GM19397 (cell line): ENCODE results near the gene THSD4.

Source experiments
- ATAC-seq: cut with Tn5 transposase; IDR thresholded peaks from one replicate; pipeline ENCODE4 v1.9.1; 2021; ENCODE audit warnings: mild to moderate bottlenecking, moderate library complexity; ENCODE audit not compliant: unreplicated experiment

The THSD4 gene

DNA sequence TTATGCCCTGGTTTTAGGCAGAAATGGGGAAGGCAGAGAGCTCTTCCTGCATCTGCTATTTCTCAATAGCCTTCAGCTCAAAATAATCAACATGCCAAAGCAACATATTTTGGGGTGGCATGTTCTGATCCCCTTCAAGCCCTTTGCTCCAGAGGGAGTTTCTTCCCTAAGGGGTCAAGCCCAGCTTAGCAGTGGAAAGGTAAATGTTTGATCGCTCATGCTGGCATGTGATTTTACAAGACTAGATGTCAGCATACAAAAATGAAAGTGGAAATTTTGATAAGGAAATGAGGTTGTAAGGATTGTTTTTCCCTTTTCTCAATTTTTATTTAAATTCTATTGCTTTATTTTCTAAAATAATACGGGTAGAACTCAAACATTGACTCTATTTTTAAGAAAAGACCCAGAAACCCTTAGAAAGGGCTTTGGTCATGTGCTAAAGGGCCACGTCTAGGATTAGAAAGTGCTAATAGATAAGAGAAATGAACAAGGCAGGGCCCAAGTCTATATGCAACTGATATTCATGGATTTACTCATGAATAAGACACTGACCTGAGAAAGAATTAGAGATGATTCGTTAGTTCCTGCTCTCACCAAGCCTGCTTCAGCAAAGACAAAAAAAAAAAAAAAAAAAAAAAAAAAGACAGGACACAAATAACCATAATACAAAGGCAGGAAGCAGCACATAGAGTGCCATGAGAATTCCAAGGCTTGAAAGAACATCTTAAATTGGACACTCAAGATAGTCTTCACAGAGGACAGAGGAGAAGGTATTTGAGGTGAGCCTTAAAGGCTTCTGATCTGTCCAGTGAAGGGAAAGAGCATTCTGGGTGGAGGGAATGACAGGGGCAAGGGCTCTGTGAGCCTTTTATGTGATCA lies 640.1 kb downstream of the THSD4 start:
- no peak for ATAC-seq

DNA sequence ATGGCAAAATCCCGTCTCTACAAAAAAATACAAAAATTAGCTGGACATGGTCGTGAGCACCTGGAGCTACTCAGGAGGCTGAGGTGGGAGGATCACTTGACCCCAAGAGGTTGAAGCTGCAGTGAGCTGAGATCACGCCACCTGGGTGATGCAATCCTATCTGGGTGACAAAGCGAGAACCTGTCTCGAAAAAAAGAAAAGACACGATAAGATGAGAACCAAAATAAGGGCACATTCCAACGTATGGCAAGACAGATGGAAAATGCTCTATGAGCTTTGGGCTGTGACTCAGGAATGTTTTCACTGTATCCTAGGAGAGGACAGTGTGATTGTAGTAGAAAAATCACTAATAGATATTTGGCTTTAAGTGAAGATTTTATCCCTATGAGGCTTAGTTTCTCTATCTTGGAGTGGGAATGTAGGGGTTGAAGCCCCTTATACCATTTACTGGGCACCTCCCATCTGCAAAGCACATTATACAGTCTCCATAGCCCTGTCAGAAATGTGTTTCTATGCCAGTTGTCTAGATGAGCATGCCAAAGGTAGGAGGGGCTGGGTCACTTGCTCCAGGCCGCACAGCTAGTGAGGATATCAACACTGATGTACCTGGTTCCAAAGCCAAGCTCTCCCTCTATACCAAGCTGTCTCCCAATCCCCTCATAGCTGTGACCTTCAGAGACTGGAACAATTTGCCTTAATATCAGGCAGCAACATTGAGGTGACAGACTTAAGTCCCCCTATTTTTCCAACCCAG lies 641.5 kb downstream of the THSD4 start:
- ATAC-seq, result no peak

DNA sequence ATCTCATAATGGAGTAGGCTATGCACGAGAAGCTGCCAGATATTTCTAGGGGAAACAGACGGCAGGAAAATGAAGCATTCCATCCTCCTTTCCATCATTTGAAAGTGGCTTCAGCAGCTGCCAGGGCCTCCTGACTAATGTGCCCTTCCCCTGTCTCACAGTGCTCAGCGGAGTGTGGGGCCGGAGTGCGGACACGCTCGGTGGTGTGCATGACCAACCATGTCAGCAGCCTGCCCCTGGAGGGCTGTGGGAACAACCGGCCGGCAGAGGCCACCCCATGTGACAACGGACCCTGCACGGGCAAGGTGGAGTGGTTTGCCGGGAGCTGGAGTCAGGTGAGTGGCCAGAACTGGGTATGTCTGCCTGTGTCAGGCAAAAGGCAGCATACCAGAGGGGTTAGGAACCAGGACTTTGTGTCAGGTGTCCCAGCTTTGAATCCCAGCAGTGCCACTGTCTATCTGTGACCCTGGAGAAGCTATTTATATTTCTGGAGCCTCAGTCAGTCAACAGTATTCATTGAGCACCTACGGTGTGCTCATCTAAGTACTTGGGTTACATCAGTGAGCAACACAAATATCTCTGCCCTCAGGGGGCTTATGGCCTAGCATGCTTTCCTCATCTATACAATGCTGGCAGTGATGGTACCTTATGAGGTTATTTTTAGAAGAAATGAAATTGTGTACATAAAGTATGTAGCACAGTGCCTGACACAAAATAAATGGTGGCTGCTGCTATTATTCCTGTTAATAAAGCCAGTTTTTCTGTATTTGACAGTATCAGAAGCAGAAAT lies 642.7 kb downstream of the THSD4 start:
- no peak for ATAC-seq

DNA sequence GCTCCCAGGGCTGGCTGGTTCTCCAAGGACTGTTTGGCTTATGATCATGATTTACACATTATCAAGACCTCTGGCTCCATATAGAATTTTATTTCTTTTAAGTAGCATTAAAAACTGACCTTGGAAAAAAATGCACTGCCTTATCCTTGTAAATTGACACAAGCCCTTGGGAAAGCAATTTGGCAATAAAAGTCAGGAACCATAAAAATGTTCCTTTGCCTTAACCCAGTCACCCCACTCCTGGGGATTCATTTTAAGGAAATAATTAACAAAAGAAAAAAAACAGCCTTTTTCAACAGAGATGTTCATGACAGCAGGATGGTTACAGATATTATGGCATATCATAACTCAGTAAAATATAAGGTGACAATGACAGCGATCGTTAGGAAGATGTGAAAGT lies 643.4 kb downstream of the THSD4 start:
- no peak for ATAC-seq

DNA sequence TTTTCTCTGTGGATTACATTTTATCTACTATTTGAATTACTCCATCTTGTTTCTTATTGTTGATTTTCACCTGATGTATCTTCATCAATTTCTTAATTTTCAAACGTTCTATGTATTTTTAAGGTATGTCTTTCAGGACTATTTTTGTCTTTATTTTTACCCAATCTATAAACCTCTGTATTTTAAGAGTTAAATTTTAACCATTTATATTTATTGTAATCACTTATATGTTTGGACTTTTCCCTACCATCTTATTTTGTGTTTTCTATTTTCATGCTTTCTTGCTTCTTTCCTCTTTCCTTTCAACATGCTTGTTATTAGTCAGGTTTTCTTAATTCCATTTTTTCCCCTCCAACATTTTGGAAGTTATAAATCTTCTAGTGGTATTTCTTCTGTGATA lies 645.6 kb downstream of the THSD4 start:
- no peak for ATAC-seq

DNA sequence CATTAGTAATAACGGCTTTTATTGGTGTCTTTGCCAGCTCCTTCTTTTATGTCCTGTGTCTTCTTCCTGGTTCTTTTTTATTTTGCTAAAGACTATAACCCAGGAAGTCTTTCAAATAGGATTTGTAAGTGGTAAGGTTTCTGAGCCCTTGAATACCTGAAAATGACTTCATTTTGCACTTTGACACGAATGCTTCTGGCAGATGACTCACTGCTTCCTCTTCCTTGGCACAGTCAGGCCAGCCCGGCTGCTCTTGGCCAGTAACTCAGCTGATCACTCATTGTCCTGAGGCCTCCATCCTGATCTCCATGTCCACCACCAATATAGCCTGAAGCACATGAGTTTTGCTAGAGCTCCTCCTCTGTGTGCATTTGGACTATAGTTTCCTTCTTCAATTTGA lies 646.4 kb downstream of the THSD4 start:
- no peak for ATAC-seq

DNA sequence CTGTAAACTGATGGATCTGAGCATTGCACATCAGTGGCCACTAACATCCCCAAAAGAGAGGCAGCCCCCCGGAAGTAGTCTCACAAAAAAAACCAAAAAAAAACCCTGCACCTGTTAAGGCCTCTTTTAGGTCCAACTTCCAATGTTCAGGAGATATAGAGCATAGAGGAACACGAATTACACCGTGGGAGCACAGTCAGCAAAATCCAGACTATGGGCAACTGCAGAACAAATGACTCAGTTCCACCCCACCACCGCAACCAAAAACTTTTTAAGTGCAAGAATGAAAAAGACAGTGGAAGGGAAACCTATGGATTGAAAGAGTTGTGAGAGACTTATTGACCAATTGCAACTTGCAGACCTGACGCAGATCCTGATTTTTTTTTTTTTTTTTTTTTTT lies 652.9 kb downstream of the THSD4 start:
- ATAC-seq, result no peak

DNA sequence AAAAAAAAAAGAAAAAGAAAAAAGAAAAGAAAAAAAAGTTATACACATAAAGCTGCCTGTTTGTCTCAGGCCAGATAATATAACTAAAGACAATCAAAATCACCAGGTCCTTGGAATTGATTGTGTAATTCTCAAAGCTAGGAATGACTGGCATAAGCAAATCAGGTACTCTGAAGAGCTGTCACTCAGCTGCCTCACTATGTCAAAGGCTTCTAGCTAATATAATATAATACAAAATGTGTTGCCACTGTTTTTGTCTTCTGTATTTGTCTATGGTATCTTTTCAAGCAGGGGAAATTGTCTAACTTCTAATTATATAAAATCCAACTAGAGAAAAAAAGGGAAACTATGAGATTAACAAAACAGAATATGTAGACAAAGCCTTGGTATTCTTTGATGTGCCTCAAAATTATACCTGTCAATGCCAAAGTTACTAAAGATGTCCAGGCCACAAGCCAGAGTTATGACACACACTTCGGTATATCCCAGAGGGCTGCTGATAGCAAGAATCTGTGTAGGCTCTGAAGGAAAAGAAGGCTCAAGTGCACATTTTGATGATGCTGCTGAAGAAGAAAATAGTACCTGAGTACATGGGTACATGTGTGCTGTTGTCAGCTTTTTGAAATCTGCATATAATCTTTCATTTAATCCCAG lies 658.1 kb downstream of the THSD4 start:
- ATAC-seq, result no peak

DNA sequence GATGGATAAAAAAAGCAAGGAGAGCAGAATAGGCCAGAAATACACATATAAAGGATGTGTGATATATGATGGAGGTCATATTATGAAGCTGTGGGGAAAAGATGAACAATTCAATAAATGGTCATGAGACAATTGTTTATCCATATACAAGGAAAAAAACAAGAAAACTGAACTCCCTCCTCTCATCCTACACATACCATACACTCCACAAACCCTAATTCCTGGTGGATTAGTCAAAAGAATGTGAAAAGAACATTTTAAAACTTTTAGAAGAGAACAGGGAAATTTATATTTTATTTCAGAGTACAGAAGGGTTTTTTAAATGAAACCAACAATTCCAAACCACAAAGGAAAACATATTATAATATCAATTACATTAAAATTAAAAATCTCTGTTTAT lies 660.6 kb downstream of the THSD4 start:
- no peak for ATAC-seq

DNA sequence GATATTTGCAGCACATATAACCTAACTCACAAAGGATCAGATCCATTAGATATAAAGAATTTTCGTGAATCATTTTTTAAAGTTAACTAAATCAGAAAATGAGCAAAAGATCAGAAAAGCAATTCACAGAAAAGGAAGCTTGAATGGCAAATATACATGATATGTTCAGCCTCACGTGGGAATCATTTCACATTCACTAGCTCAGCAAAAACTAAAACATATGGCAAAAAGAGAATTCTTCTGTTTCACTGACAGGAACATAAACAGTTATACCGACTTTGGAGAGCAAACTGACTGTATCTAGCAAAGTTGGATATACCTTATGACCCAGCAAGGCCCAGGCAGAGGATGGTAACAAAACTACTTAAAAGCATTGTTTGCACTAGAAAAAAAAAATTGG lies 661.0 kb downstream of the THSD4 start:
- no peak for ATAC-seq

DNA sequence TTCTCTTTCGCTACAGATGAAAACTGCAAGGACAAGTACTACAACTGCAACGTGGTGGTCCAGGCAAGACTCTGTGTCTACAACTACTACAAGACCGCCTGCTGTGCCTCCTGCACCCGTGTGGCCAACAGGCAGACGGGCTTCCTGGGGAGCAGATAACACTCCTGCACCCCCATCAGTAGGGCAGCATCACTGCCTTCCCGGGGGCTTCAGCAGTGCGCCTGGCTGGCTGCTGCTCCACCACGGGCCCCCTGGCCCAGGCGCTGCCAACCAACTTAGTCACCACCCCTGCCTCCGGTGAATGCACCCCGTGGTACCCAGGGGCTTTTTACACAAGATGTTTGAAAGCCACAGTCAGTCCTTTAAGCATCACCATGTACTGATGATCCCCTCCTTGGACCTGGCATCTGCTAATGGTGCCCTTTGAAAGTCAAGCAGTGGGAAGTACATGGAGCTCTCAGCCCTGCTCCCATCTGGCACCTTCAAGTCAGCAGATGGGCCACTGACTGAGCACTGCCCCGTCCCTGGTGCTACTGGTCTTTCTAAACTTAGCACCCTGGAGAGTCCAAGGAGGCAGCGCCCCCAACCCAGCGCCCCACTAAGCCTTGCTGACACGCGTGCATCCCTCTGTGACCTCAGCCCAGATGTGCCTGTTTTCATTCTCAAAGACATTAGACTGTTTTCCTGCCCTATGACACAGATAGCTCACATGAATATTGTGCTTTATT lies 662.1 kb downstream of the THSD4 start:
- ATAC-seq, result no peak

DNA sequence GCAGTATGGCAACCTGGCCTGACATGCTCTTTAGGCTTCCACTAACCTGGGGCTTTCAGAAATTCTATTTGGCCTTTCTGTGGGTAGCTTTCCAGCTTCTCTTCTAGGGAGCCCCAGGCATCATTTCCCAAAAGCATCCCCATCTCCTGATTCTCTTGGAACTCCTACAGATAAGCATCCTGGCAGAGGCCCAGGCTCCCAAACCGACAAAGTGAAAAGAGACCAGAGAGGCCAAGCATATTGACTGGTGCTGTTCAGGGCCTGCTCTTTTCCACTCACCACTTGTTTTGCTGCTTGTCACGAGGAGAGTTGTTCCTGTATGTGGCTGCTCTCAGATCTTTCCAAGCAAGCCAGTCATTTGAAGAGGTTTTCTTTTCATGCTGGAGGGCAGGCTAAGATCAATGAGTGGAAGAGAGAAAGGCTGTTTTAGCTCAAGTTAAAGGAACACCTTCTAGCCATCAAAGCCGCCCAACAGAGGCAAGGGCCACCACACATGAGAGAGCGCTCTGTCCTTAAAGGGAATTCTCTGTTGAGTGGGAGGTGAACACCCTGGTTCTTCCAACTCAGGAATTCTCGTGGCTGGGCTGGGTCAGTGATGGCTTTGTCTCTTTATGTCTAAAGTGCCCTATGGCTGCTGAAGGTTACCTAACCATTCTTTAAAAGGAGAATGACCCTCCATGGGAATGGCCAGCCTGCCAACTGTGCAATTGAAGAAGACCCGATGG lies 664.0 kb downstream of the THSD4 start:
- no peak for ATAC-seq

DNA sequence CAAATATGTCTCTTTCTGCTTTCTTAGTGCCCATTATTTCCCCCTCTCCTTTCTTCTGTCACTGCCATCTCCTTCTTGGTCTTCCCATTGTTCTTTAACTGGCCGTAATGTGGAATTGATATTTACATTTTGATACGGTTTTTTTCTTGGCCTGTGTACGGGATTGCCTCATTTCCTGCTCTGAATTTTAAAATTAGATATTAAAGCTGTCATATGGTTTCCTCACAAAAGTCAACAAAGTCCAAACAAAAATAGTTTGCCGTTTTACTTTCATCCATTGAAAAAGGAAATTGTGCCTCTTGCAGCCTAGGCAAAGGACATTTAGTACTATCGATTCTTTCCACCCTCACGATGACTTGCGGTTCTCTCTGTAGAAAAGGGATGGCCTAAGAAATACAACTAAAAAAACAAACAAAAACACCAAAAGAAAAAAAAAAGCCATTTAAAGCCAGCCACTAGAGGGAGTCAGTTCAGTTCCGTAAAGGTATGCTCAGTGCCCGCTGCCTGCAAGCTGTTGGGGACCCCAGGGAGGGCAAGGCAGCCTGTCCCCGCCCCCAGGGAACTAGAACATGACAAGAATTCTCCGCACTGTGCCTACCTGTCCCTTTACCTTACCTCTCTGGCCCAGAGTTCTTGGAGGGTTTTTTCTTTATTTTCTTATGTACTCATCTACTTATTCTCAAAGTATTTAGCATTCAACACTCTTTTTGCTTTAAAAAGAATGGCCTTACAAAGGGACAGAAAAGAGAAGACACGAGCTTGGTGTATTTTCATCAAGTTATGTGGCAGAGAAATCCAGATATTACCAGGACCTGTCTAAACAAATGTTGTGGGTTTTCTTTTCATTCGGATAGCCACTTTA lies 665.1 kb downstream of the THSD4 start:
- no peak for ATAC-seq

DNA sequence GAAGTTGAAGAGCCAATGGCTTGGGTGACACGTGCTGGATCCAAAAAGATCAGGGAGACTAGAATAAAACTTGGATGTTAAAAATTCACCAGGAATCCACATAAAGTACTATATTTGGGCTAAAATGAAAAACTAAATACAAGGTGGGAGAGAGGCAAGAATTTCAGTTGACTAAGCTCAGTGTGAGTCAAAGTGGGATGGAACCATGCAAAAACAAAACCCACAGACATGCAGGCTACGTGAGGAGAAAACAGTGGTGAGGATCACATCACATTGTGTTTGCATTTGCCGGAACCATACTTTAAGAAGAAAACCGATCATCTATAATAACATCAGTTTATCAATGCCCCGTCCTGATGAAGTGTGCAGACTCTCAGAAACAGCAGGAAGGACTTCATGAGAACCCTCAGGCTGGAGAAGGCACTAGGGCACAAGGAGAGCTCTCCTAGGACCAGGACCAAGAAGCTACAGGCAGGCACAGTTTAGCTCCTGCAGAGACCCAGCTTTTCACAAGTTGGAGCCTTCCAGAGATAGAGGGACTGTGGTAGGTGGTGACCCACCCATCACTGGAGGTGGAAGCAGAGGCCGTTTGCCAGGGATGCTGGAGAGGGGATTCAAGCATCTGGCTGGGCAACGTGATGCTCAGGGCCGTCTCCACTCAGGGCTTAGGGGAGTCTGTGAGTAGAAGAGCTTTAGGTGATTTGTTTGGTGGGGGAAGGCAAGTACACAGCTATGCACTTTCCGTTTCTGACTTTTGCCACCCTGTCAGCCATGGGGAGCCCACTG lies 666.1 kb downstream of the THSD4 start:
- ATAC-seq, result no peak

DNA sequence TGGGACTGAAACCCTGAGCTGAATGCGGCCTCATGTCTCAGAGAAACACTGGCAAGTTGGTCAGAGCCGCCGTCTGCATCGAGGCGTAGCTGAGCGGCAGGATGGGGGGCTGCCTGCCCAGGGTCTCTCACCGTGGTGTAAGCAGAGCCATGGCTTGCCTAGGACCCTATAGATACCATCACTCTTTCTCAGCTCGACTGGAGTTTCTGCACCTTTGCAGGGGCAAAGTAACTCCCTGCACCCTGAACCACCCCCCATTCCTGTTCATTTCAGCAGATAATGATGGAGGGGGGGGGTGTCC lies 666.6 kb downstream of the THSD4 start:
- no peak for ATAC-seq

DNA sequence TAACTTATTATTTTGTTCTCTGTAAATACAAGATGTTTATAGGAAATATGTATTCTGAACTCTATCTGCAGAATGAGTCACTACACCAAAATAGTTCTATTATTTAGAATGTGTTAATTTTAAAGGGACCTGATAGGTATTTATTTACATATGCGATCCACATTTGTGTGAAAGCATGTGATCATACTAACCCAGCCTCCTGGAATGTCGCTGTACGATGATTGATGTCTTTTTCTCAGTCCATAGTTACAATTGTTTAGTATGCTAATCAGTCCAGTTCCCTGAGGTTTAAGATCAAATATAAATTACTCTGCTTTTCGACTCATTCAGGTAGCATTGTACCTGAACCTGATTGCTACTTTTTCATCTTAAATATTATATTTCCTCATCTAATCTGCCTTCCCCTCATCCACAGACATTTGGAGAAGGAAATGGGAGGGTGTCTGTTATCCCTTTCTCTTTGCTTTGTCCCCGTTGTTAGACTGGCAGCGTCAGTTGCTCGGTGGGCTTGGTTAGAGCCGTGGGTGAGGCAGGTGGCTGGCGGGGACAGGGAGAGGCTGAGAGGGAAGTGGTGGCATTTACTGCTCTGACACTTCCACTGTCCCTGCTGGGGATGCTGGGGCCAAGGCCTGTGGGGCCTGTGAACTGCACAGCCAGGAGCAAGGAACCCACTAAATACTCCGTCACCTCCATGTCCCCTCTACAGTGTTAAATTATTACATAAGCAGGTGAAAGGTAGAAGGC lies 667.3 kb downstream of the THSD4 start:
- ATAC-seq, result no peak

DNA sequence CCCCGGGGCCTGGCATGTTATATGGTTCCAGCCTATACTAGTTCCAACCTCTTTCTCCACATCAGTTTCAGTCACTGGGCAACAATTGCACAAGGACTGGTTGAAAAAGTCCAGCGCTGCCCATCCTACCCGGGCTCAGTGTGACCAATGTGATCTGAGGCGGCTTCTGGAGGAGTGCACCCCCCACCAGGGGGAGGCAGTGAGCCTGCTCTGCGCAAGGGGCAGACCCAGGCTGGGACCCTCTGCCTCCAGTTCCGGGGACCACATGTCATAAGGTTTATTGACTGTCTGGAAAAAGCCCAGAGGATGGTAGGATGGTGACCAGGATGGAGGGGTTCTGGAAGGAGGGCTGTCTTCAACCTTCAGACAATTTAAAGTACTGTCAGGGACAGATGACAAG lies 669.4 kb downstream of the THSD4 start:
- ATAC-seq, result no peak
